ENCODE data around the gene OR10H5.

DNA sequence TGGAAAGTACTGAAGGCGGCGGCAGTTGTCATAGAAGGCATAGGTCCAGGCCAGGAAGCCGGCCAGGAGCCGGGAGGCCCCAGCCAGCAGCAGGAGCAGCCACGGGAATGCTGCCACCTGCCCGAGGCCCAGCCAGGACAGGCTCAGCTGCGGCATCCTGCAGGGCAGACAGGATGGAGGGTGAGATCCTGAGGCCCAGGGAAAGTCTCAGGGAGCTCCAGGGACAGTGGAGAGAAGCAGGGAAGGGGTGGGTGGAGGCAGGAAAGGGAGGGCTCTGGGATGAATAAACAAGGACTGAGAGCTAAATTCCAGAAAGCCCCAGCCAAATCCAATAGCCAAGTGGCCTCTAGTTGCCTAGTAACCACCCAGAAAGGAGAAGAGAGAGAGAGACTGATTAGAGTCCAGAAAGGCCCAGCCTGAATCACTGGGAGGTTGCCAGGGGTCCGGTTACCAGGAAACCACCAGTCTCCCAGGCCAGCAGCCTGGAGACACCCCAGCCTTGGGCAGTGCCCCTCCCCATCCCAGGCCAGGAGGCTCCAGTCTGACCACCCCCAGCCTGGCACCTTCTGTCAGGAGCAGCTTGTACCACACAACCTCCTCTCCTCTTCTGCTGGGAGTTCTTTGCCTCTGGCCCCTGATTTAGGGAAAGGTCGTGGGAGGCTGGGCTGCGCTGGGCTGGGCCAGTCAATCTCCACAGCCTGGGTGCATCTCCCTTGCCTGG is 7.5 kb upstream of the OR10H5 start:
- TF ChIP-seq, protein P1, sequence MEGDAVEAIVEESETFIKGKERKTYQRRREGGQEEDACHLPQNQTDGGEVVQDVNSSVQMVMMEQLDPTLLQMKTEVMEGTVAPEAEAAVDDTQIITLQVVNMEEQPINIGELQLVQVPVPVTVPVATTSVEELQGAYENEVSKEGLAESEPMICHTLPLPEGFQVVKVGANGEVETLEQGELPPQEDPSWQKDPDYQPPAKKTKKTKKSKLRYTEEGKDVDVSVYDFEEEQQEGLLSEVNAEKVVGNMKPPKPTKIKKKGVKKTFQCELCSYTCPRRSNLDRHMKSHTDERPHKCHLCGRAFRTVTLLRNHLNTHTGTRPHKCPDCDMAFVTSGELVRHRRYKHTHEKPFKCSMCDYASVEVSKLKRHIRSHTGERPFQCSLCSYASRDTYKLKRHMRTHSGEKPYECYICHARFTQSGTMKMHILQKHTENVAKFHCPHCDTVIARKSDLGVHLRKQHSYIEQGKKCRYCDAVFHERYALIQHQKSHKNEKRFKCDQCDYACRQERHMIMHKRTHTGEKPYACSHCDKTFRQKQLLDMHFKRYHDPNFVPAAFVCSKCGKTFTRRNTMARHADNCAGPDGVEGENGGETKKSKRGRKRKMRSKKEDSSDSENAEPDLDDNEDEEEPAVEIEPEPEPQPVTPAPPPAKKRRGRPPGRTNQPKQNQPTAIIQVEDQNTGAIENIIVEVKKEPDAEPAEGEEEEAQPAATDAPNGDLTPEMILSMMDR (conservative IDR thresholded peaks at IDR 0.05; ENCODE audit: low read length) = no peak
- TF ChIP-seq EZH2phosphoT487 (IDR thresholded peaks at IDR 0.05; ENCODE audit: borderline replicate concordance, low read depth, low read length) = no peak

All from OCI-LY7 (cell line).